ENCODE data around the gene KRT75. TPM values are rescaled to one million over a fixed set of nuclear protein-coding genes. Genes with fewer than 3 reads are reported as not detected.

Gene KRT75
- total RNA-seq, 1 experiment from 2014 or later, result not detected

DNA sequence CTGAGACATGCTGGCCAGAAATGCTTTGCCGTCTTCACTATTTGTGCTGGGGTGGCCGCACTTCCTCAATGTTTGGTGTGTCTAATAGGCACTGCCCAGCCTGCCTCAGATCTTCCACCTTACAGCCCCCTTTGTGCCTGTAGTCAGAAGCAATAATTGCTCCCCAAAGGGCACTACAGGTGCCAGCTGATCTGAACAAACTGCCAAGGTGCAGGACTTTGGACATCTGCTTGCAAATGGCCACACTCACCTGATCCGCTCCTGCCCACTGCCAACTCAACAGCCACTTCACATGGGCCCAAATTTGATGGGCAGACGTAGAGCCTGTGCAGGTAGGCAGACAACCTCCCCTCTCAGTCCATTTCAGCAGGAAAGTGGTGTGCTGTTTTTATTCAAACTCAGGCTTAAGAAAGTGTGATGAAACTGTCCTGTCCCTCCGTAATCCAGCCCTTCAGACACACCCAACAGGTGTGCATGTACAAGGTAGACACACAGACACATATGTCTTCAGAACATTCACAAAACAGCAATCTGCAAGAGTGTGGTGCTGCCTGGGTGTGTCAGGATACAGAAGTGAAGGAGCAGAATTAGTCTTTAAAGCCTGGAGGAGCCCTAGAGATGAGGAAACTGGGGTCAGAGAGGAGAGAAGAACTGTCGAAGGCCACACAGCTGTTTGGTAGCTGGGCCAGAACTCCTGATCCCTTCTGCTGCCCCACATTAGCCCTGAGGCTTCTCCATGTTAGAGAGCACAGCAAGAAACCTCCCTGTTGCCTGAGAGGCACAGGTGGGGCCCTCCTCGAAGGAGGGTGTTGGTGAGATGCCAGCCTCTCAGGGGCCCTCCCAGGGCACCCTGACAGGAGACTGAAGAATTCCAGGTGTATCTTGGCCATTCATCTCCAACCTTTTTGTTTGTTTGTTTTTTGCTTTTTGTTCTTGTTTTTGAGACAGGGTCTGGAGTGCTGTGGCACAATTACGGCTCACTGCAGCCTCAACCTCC lies 4.4 kb upstream of the KRT75 start:
- Histone ChIP-seq H3K27me3 (ENCODE audit: low read length) (no peaks in the 10 kb centered on the region), H3K9ac (ENCODE audit: low read length) (no peak overlapping the region), H3K4me3 (ENCODE audit: low read length) (no peak overlapping the region), H3K4me2 (ENCODE audit: low read depth, low read length, poor library complexity, severe bottlenecking) (no peak overlapping the region), H3K36me3 (ENCODE audit: insufficient read depth, low read length) (no peaks in the 10 kb centered on the region), H2AFZ (ENCODE audit: low read length) (no peak overlapping the region), H3K9me2 (replicated peaks; ENCODE audit: insufficient read depth, low read length) (no peaks in the 10 kb centered on the region), H3K4me1 (ENCODE audit: low read length) (no peaks in the 10 kb centered on the region), H4K20me1 (ENCODE audit: insufficient read depth, low read depth, low read length) (no peaks in the 10 kb centered on the region), H3K79me2 (ENCODE audit: low read length) (no peaks in the 10 kb centered on the region), H3K9me3 (ENCODE audit: low read length) (no peaks in the 10 kb centered on the region), H3K27ac (ENCODE audit: low read length) (no peak overlapping the region)
- no peak for DNase-seq

DNA sequence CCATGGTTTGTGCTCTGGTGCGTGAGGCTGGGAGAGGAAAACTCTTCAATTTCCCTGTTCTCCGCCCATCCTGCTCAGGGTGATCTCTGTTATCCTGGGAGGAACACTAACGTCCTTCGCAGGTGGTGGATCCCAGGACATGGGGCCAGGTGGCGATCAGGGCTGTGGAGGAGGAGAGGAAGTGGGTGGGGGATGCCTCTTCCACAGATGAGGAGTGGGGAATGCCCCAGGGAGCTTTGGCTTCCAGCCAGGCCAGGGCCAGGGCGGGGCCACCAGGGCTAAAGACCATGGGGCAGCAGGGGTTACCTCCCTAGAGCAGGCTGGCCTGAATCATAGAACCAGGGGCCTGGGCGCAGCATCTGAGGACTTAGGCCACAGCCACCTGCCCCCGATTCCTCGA lies 3.3 kb upstream of the KRT75 start:
- Histone ChIP-seq H3K4me3 (ENCODE audit: low read length) (no peak overlapping the region), H3K9ac (ENCODE audit: low read length) (no peak overlapping the region), H3K9me3 (ENCODE audit: low read length) (no peaks in the 10 kb centered on the region), H3K4me1 (ENCODE audit: low read length) (no peaks in the 10 kb centered on the region), H3K36me3 (ENCODE audit: insufficient read depth, low read length) (no peaks in the 10 kb centered on the region), H4K20me1 (ENCODE audit: insufficient read depth, low read depth, low read length) (no peaks in the 10 kb centered on the region), H3K27me3 (ENCODE audit: low read length) (no peaks in the 10 kb centered on the region), H3K9me2 (replicated peaks; ENCODE audit: insufficient read depth, low read length) (no peaks in the 10 kb centered on the region), H3K4me2 (ENCODE audit: low read depth, low read length, poor library complexity, severe bottlenecking) (no peak overlapping the region), H3K79me2 (ENCODE audit: low read length) (no peaks in the 10 kb centered on the region), H2AFZ (ENCODE audit: low read length) (no peak overlapping the region), H3K27ac (ENCODE audit: low read length) (no peak overlapping the region)
- no peak for DNase-seq

DNA sequence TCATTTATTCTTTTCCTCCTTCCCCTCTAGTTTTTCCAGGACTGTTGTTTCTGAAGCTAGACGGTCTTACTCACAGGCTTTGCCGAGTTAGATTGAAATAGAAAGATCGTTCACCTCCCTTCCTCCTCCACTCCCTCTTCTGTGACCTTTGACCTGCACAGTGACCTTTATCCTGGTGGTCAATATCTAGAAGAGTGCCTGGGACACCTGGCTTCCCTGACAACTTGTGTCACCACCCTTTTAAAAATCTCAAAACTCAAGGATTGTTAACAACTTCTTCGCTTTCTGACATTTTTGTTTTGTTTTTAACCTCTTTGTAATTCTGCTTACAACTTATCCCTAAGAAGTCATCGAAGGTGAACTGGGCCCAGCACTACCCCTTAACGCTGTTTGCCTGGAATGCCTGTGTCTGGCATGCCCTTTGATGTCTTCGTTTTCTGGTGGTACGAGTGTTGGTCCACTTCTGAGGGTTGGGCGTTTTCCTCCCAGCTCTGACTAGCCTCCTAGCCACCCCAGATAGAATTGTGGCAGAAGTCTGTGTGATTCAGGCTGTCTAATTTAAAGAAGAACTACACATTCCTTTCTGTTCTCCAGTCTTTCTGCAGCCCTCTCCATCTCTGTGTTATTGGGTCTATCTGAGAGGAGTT lies 2.8 kb upstream of the KRT75 start:
- Histone ChIP-seq H3K27me3 (ENCODE audit: low read length) (no peaks in the 10 kb centered on the region), H2AFZ (ENCODE audit: low read length) (no peak overlapping the region), H3K4me3 (ENCODE audit: low read length) (no peak overlapping the region), H4K20me1 (ENCODE audit: insufficient read depth, low read depth, low read length) (no peaks in the 10 kb centered on the region), H3K4me2 (ENCODE audit: low read depth, low read length, poor library complexity, severe bottlenecking) (no peak overlapping the region), H3K4me1 (ENCODE audit: low read length) (no peaks in the 10 kb centered on the region), H3K9ac (ENCODE audit: low read length) (no peak overlapping the region), H3K9me3 (ENCODE audit: low read length) (no peaks in the 10 kb centered on the region), H3K27ac (ENCODE audit: low read length) (no peak overlapping the region), H3K9me2 (replicated peaks; ENCODE audit: insufficient read depth, low read length) (no peaks in the 10 kb centered on the region), H3K79me2 (ENCODE audit: low read length) (no peaks in the 10 kb centered on the region), H3K36me3 (ENCODE audit: insufficient read depth, low read length) (no peaks in the 10 kb centered on the region)
- DNase-seq, result no peak

DNA sequence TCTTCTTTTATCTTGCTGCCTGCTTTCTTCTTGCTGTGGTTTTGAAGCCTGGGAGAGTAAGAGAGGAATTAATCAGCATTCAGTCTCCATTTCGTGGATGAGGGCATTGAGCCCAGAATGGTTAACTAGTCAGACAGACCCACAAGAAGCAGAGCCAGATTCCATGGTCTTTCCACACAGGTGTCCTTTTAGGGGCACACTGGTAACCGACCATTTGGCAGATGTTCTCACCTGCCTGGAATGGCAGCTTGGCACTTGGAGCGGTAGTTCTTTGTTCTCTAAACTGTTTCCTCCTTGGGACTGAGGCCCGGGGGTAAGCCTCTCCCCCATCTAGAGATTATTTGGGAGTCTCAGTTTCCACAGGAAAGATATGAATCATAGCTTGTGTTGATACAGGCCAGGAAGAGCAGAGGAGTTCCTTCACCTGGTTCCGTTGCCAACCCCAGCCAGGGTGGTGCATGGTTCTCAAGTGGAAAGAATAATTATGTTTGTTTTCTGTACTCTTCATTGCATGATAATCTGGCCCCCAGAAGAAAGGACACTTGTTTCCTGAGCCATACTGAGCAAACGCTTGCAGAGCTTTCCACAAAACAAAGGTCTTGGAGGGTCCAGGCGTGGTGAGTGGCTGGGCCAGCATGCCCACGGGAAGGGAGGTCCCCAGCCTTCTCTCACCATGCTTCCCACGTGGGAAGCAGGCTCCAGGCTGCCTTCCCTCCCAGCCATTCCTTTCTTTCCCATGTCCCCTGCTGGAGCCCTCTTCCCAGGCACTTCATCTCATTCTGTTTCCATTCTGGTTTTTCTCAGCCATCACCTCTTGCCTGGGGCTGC lies 2.0 kb upstream of the KRT75 start:
- H2AFZ ChIP-seq (ENCODE audit: low read length), result no peak overlapping the region
- DNase-seq, result no peak
- no peak overlapping the region for H3K9ac ChIP-seq (ENCODE audit: low read length)
- no peaks in the 10 kb centered on the region for H4K20me1 ChIP-seq (ENCODE audit: insufficient read depth, low read depth, low read length)
- H3K4me1 ChIP-seq (ENCODE audit: low read length), result no peaks in the 10 kb centered on the region
- no peak overlapping the region for H3K4me2 ChIP-seq (ENCODE audit: low read depth, low read length, poor library complexity, severe bottlenecking)
- H3K36me3 ChIP-seq (ENCODE audit: insufficient read depth, low read length), result no peaks in the 10 kb centered on the region
- no peaks in the 10 kb centered on the region for H3K9me2 ChIP-seq (replicated peaks; ENCODE audit: insufficient read depth, low read length)
- no peak overlapping the region for H3K27ac ChIP-seq (ENCODE audit: low read length)
- no peaks in the 10 kb centered on the region for H3K27me3 ChIP-seq (ENCODE audit: low read length)
- no peak overlapping the region for H3K4me3 ChIP-seq (ENCODE audit: low read length)
- H3K79me2 ChIP-seq (ENCODE audit: low read length), result no peaks in the 10 kb centered on the region
- H3K9me3 ChIP-seq (ENCODE audit: low read length), result no peaks in the 10 kb centered on the region

DNA sequence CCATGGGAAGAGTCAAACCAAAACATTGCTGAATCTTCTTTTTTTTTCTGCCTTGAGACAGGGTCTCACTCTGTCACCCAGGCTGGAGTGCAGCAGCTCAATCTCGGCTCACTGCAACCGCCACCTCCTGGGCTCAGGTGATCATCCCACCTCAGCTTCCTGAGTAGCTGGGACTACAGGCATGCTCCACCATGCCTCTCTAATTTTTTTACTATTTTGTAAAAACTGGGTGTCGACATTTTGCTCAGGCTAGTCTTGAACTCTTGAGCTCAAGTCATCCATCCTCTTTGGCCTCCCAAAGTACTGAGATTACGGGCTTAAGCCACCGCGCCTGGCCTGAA lies 1.5 kb upstream of the KRT75 start:
- Histone ChIP-seq H3K27me3 (ENCODE audit: low read length) (no peaks in the 10 kb centered on the region), H3K9me2 (replicated peaks; ENCODE audit: insufficient read depth, low read length) (no peaks in the 10 kb centered on the region), H3K36me3 (ENCODE audit: insufficient read depth, low read length) (no peaks in the 10 kb centered on the region), H3K4me3 (ENCODE audit: low read length) (no peak overlapping the region), H3K9ac (ENCODE audit: low read length) (no peak overlapping the region), H4K20me1 (ENCODE audit: insufficient read depth, low read depth, low read length) (no peaks in the 10 kb centered on the region), H2AFZ (ENCODE audit: low read length) (no peak overlapping the region), H3K27ac (ENCODE audit: low read length) (no peak overlapping the region), H3K9me3 (ENCODE audit: low read length) (no peaks in the 10 kb centered on the region), H3K4me2 (ENCODE audit: low read depth, low read length, poor library complexity, severe bottlenecking) (no peak overlapping the region), H3K79me2 (ENCODE audit: low read length) (no peaks in the 10 kb centered on the region), H3K4me1 (ENCODE audit: low read length) (no peaks in the 10 kb centered on the region)
- DNase-seq, result no peak

DNA sequence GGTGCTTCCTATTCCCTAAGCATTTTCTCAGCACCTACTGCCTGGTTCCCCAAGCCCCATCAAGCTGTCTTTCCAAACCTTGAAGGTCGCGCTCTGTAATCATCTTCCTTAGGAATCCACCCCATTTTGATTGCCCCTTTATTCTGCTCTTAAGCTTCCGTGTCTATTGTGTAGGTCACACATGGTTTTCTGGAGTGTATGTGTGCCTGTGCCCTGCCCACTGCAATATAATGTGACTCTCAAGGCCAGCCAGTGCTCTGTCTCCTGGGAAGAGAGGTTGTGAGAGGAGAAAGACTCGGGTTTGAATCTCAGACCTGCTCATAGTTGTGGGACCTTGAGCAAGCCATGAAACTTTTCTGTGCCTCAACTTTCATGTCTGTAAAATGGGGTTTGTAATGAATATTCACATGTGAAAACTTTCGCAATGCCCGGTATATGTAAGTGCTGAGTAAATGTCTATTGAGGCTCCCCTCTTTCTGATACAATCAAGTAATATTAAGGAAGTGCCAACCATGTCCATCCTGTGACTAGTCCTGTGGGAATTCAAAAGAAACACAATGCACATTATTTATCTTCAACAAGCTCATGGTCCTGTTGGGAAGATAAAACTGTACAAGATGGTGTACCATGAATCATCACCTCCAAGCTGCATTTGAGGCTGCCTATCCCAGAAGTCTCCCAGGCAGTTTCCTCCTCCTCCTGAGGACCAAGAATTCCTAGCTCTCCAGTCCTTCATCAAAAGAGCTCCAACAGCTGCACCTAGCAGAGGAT lies 774 bp upstream of the KRT75 start:
- H2AFZ ChIP-seq (ENCODE audit: low read length), result no peak overlapping the region
- no peak overlapping the region for H3K4me2 ChIP-seq (ENCODE audit: low read depth, low read length, poor library complexity, severe bottlenecking)
- H3K9me3 ChIP-seq (ENCODE audit: low read length), result no peaks in the 10 kb centered on the region
- no peaks in the 10 kb centered on the region for H3K36me3 ChIP-seq (ENCODE audit: insufficient read depth, low read length)
- H3K27me3 ChIP-seq (ENCODE audit: low read length), result no peaks in the 10 kb centered on the region
- no peaks in the 10 kb centered on the region for H3K79me2 ChIP-seq (ENCODE audit: low read length)
- no peak overlapping the region for H3K4me3 ChIP-seq (ENCODE audit: low read length)
- no peak overlapping the region for H3K9ac ChIP-seq (ENCODE audit: low read length)
- no peaks in the 10 kb centered on the region for H3K4me1 ChIP-seq (ENCODE audit: low read length)
- no peak overlapping the region for H3K27ac ChIP-seq (ENCODE audit: low read length)
- no peaks in the 10 kb centered on the region for H3K9me2 ChIP-seq (replicated peaks; ENCODE audit: insufficient read depth, low read length)
- no peaks in the 10 kb centered on the region for H4K20me1 ChIP-seq (ENCODE audit: insufficient read depth, low read depth, low read length)
- DNase-seq, result no peak

DNA sequence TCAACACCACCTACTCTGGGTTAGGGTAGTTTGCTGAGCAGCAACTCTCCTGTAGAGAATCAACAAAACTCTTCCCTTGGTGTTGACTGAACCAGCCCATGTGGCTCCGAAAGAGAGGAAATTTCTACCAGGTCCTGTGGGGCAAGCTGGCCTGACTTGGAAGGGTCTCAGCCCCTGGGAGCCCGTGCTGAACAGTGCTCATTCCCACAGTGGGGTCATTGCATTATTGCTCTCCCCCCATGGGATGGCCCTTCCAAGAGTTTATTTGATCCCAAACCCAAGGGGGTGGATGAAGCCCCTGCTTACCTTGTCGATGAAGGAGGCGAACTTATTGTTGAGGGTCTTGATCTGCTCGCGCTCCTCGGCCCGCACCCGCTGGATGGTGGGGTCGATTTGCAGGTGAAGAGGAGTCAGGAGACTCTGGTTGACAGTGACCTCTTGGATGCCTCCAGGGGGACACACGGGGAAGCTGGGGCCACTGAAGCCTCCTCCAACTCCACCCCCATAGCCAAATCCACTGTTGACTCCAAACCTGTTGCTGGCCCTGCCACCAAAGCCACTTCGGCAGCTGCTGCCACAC lies 580 bp downstream of the KRT75 start:
- Histone ChIP-seq H3K27me3 (ENCODE audit: low read length) (no peaks in the 10 kb centered on the region), H2AFZ (ENCODE audit: low read length) (no peak overlapping the region)

More for the DNA sequence above, 580 bp downstream of the KRT75 start:
- Histone ChIP-seq H3K9me3 (ENCODE audit: low read length) (no peaks in the 10 kb centered on the region), H3K79me2 (ENCODE audit: low read length) (no peaks in the 10 kb centered on the region), H3K4me1 (ENCODE audit: low read length) (no peaks in the 10 kb centered on the region), H4K20me1 (ENCODE audit: insufficient read depth, low read depth, low read length) (no peaks in the 10 kb centered on the region), H3K9me2 (replicated peaks; ENCODE audit: insufficient read depth, low read length) (no peaks in the 10 kb centered on the region), H3K36me3 (ENCODE audit: insufficient read depth, low read length) (no peaks in the 10 kb centered on the region), H3K4me2 (ENCODE audit: low read depth, low read length, poor library complexity, severe bottlenecking) (no peak overlapping the region), H3K9ac (ENCODE audit: low read length) (no peak overlapping the region), H3K4me3 (ENCODE audit: low read length) (no peak overlapping the region), H3K27ac (ENCODE audit: low read length) (no peak overlapping the region)
- no peak for DNase-seq
